WERI-Rb-1 (cell line): ENCODE results near the gene CCNG2.

Experiments
- DNase-seq: peaks from one replicate; pipeline ENCODE4 v3.0.0-alpha.2; 2020
- H3K27ac ChIP-seq: fragments of 250-450 bp; sonication (Bioruptor Pico); 2 replicates; pipeline ENCODE4 v1.5.1; 2020; ENCODE audit warnings: mild to moderate bottlenecking, moderate library complexity
- H3K27me3 ChIP-seq: fragments of 250-450 bp; sonication (Bioruptor Pico); 2 replicates; pipeline ENCODE4 v1.5.1; 2021; ENCODE audit warnings: mild to moderate bottlenecking, low read depth, moderate library complexity; ENCODE audit not compliant: insufficient read depth, severe bottlenecking
- H3K36me3 ChIP-seq: fragments of 250-450 bp; sonication (Bioruptor Pico); 2 replicates; pipeline ENCODE4 v1.5.1; 2020; ENCODE audit warnings: mild to moderate bottlenecking, moderate library complexity
- H3K4me3 ChIP-seq: 2 replicates; pipeline ENCODE4 v1.5.1; 2011; ENCODE audit warnings: low read depth, mild to moderate bottlenecking, control low read depth, low read length
- H3K9me3 ChIP-seq: fragments of 250-450 bp; sonication (Bioruptor Pico); 2 replicates; pipeline ENCODE4 v1.5.1; 2021; ENCODE audit warnings: mild to moderate bottlenecking, moderate library complexity; ENCODE audit not compliant: severe bottlenecking
- TF ChIP-seq, protein P1 (sequence below): IDR thresholded peaks from 2 replicates; pipeline ENCODE4 v1.5.1; 2011; ENCODE audit warnings: low read depth, mild to moderate bottlenecking, control low read depth, inconsistent platforms, low read length

Gene CCNG2

DNA sequence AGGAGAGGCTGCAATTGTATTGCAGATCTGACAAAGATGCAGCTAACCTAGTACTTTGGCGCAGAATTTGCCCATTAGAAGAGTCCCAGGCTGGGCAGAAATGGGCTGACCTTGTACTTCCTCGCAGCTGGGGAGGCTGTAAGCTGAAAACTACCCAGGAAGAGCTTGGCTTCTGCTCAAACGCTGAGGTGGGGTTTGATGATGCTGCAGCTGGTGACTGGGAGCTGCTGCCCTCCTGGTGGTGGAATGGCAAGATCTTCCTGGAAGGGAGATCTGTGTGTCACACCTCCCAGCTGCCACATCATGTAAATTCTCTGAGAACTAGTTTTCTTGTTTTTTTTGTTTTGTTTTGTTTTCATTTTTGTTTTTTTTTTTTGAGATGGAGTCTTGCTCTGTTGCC, 17.4 kb downstream of the CCNG2 start:
- Histone ChIP-seq H3K4me3 (no peak overlapping the region), H3K36me3 (no peaks in the 10 kb centered on the region), H3K27ac (no peak overlapping the region), H3K27me3 (no peaks in the 10 kb centered on the region), H3K9me3 (no peaks in the 10 kb centered on the region)
- no peak for DNase-seq
- TF ChIP-seq, protein P1, sequence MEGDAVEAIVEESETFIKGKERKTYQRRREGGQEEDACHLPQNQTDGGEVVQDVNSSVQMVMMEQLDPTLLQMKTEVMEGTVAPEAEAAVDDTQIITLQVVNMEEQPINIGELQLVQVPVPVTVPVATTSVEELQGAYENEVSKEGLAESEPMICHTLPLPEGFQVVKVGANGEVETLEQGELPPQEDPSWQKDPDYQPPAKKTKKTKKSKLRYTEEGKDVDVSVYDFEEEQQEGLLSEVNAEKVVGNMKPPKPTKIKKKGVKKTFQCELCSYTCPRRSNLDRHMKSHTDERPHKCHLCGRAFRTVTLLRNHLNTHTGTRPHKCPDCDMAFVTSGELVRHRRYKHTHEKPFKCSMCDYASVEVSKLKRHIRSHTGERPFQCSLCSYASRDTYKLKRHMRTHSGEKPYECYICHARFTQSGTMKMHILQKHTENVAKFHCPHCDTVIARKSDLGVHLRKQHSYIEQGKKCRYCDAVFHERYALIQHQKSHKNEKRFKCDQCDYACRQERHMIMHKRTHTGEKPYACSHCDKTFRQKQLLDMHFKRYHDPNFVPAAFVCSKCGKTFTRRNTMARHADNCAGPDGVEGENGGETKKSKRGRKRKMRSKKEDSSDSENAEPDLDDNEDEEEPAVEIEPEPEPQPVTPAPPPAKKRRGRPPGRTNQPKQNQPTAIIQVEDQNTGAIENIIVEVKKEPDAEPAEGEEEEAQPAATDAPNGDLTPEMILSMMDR: no peak

DNA sequence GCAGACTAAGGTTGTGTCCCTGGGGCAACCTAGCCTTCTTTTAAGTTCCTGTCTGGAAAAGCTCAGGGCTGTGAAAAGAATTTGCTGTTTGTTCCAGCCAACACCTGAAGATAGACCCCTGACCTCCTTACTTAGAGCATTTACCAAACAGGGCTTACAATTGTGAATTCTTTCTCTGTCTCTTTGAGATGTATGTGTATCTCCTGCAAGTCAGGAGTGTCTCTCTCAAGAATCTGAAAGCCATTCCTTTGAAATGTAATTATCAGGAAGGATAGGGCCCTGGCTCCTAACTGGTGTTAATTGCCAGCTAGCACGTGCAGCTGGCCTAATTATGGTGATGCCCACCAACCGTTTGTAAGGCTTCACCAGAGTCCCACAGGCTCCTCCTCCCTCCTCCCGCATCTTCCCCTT, 18.2 kb downstream of the CCNG2 start:
- TF ChIP-seq, protein P1: no peak
- Histone ChIP-seq H3K9me3 (no peaks in the 10 kb centered on the region), H3K27ac (no peak overlapping the region), H3K36me3 (no peaks in the 10 kb centered on the region), H3K4me3 (no peak overlapping the region), H3K27me3 (no peaks in the 10 kb centered on the region)
- no peak for DNase-seq

DNA sequence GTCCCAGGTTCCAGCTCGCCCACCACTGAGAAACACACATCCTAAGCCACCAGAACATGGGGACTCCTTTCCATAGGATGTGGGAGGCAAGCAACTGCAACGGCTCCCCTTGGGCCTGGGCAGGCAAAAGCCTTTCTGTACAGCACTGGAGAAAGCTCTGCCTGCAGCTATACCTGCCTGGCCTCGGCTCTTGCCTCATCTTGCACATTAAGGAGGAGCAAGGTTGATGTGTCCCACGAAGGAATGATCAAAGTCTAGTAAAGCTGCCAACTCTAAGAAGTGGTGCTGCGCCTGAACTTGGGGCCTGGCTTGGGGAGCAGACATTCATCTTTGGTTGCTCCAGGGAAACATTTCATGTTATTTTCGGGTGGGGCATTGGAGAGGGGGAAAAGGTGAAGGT, 19.6 kb downstream of the CCNG2 start:
- peak overlapping the region; percentile 22 for H3K27ac ChIP-seq
- no peak overlapping the region for H3K4me3 ChIP-seq
- no peaks in the 10 kb centered on the region for H3K27me3 ChIP-seq
- H3K9me3 ChIP-seq: no peaks in the 10 kb centered on the region
- no peaks in the 10 kb centered on the region for H3K36me3 ChIP-seq
- DNase-seq: no peak
- TF ChIP-seq, protein P1: no peak

DNA sequence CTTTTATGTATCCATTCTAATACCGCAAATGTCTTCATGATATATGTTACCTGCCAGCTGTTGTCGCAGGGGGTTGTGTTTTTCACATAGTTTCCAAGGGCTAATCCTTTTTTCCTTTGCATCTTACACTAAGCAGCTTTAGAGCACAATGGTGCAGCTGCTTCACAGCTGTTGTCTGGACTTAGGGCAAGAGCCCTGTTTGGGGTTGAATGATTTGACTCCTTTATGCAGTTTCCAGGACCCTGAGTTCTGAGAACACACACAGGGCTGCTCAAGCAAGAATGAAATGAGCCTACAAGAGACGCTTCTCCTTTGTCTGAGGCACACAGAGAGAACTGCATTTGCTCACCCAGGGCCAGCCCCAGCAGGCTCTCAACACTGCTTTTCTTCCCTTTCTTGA, 20.2 kb downstream of the CCNG2 start:
- H3K27ac ChIP-seq: peak overlapping the region; percentile 82
- TF ChIP-seq, protein P1: no peak

DNA sequence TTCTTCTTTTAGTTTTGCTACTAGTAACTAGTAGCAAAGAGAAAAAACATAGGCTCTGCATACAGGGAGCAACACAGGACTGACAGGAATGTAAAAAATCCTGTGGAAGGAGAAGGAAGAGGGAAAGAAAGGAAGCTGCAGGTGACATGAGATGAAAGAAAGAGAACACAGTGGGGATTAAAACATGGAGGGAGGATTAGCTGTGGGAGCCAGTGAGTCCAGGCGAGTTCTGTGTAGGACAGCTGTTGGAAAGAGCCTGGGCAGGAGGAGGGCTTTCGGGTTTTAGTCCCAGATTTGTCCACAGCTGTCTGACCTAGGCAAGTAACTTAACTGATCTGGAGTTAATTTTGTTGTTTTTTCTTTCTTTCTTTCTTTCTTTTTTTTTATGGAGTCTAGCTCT, 21.6 kb downstream of the CCNG2 start:
- no peaks in the 10 kb centered on the region for H3K9me3 ChIP-seq
- H3K36me3 ChIP-seq: no peaks in the 10 kb centered on the region
- no peaks in the 10 kb centered on the region for H3K27me3 ChIP-seq
- H3K27ac ChIP-seq: peak overlapping the region; percentile 82
- peak; percentile 71 for DNase-seq
- TF ChIP-seq, protein P1: no peak
- H3K4me3 ChIP-seq: no peak overlapping the region

More for the DNA sequence above, 20.2 kb downstream of the CCNG2 start:
- no peaks in the 10 kb centered on the region for H3K9me3 ChIP-seq
- no peak overlapping the region for H3K4me3 ChIP-seq
- peak; percentile 75 for DNase-seq
- H3K27me3 ChIP-seq: no peaks in the 10 kb centered on the region
- H3K36me3 ChIP-seq: no peaks in the 10 kb centered on the region

DNA sequence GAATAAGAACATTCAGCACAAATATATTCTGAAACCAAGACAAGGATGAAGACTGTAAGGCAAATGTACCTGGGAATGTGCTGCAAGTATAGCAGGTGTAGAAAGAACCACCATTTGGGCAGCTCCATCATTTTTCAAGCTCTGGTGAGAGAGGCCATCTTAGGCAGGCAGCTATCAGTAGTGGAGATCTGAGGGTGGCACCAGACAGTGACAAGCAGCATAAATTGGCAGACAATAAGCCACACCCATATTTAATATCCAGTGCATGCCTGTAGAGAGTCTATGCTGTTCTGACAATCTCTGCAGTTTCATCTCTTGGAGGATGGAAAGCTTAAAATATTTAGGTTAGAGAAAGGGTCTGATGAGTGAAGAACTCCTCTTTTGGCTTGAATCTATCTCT, 22.5 kb downstream of the CCNG2 start:
- Histone ChIP-seq H3K4me3 (no peak overlapping the region), H3K9me3 (no peaks in the 10 kb centered on the region), H3K27ac (no peak overlapping the region; the same call in 1 of the 2 replicates), H3K27me3 (no peaks in the 10 kb centered on the region), H3K36me3 (no peaks in the 10 kb centered on the region)
- TF ChIP-seq, protein P1: no peak
- no peak for DNase-seq
